Astrocyte (in vitro differentiated cells and primary cell): ENCODE data around the gene CDHR5. TPM values are rescaled to one million over a fixed set of nuclear protein-coding genes. Genes with fewer than 3 reads are reported as not detected.
A peak's percentile ranks its signal among the peaks of the same experiment; 100 is the strongest.

Experiments used
- DNase-seq: peaks from one replicate; pipeline ENCODE4 v3.0.0-alpha.2; 2010; ENCODE audit warnings: low read depth
- FAIRE-seq: peaks from 2 replicates; lab custom pipeline; 2011; peaks lifted over from hg19 to GRCh38; lab: Jason Lieb, UNC
- H2AFZ ChIP-seq: 2 replicates; pipeline ENCODE4 v1.6.0; 2012; ENCODE audit warnings: low read depth, low read length, inconsistent platforms
- H3K27ac ChIP-seq: 2 replicates; pipeline ENCODE4 v1.5.1; 2011; ENCODE audit warnings: low read depth, low read length, inconsistent platforms
- H3K27me3 ChIP-seq: 2 replicates; pipeline ENCODE4 v1.6.0; 2011; ENCODE audit warnings: low read length, inconsistent platforms; ENCODE audit not compliant: insufficient read depth
- H3K36me3 ChIP-seq: 2 replicates; pipeline ENCODE4 v1.5.1; 2011; ENCODE audit warnings: low read length, inconsistent platforms; ENCODE audit not compliant: insufficient read depth
- H3K4me1 ChIP-seq: 2 replicates; pipeline ENCODE4 v1.5.1; 2011; ENCODE audit warnings: low read length, inconsistent platforms; ENCODE audit not compliant: insufficient read depth
- H3K4me2 ChIP-seq: 2 replicates; pipeline ENCODE4 v1.6.0; 2012; ENCODE audit warnings: low read length, inconsistent platforms
- H3K4me3 ChIP-seq: 2 replicates; pipeline ENCODE4 v1.5.1; 2011; ENCODE audit warnings: low read depth, mild to moderate bottlenecking, low read length, inconsistent platforms; ENCODE audit not compliant: insufficient read depth
- H3K79me2 ChIP-seq: 2 replicates; pipeline ENCODE4 v1.6.0; 2012; ENCODE audit warnings: mild to moderate bottlenecking, low read length, inconsistent platforms; ENCODE audit not compliant: insufficient read depth
- H3K9ac ChIP-seq: 2 replicates; pipeline ENCODE4 v1.6.0; 2012; ENCODE audit warnings: mild to moderate bottlenecking, low read length, inconsistent platforms
- H3K9me3 ChIP-seq: 2 replicates; pipeline ENCODE4 v1.5.1; 2012; ENCODE audit warnings: low read depth, mild to moderate bottlenecking, low read length, inconsistent platforms; ENCODE audit not compliant: insufficient read depth
- H4K20me1 ChIP-seq: 2 replicates; pipeline ENCODE4 v1.6.0; 2012; ENCODE audit warnings: low read length, inconsistent platforms; ENCODE audit not compliant: insufficient read depth
- H3K27ac Mint-ChIP-seq: one replicate; pipeline ENCODE4 v1.8.0; 2021; ENCODE audit warnings: mild to moderate bottlenecking, mixed read lengths; ENCODE audit not compliant: unreplicated experiment
- H3K27me3 Mint-ChIP-seq: one replicate; pipeline ENCODE4 v1.8.0; 2021; ENCODE audit warnings: low read depth, mixed read lengths; ENCODE audit not compliant: unreplicated experiment
- H3K36me3 Mint-ChIP-seq: one replicate; pipeline ENCODE4 v1.8.0; 2021; ENCODE audit warnings: low read depth, mixed read lengths; ENCODE audit not compliant: unreplicated experiment
- H3K4me1 Mint-ChIP-seq: one replicate; pipeline ENCODE4 v1.8.0; 2021; ENCODE audit warnings: low read depth, mixed read lengths; ENCODE audit not compliant: unreplicated experiment
- H3K4me3 Mint-ChIP-seq: one replicate; pipeline ENCODE4 v1.8.0; 2021; ENCODE audit warnings: mild to moderate bottlenecking, moderate library complexity, mixed read lengths; ENCODE audit not compliant: unreplicated experiment
- H3K9me3 Mint-ChIP-seq: one replicate; pipeline ENCODE4 v1.8.0; 2021; ENCODE audit warnings: mild to moderate bottlenecking, mixed read lengths; ENCODE audit not compliant: unreplicated experiment
- CTCF ChIP-seq: IDR thresholded peaks from 2 replicates; pipeline ENCODE4 v1.5.1; 2011; ENCODE audit warnings: low read depth, mild to moderate bottlenecking, inconsistent platforms, low read length, moderate library complexity; ENCODE audit not compliant: insufficient read depth
- EZH2 ChIP-seq: IDR thresholded peaks from 2 replicates; pipeline ENCODE4 v1.6.1; 2012; ENCODE audit warnings: mild to moderate bottlenecking, low read length, inconsistent platforms; ENCODE audit not compliant: insufficient read depth
- total RNA-seq: library from RNA; stranded (reverse); gene quantifications from 2 replicates; pipeline ENCODE4 v1.2.1, GENCODE V29; 2021

The CDHR5 gene
- total RNA-seq, 1 donor from 2014 or later = not detected

GRCh38 chr11:576811-577610, 47.7 kb downstream of the CDHR5 start:
- Histone ChIP-seq H3K4me1 (peaks cover 16% of the 10 kb centered on the region), H3K9ac (peak overlapping the region; percentile 99), H3K9me3 (no peaks in the 10 kb centered on the region), H2AFZ (no peak overlapping the region), H3K4me2 (peak overlapping the region; percentile 96), H4K20me1 (peaks cover 50% of the 10 kb centered on the region), H3K36me3 (peaks cover 3% of the 10 kb centered on the region), H3K27me3 (peaks cover 6% of the 10 kb centered on the region), H3K27ac (peak overlapping the region; percentile 84), H3K4me3 (peak overlapping the region; percentile 98), H3K79me2 (peaks cover 53% of the 10 kb centered on the region)
- peaks cover 17% of the 10 kb centered on the region for H3K27me3 Mint-ChIP-seq
- no peak for DNase-seq
- H3K4me3 Mint-ChIP-seq = peak overlapping the region; percentile 98
- H3K9me3 Mint-ChIP-seq = no peaks in the 10 kb centered on the region
- peaks cover 12% of the 10 kb centered on the region for H3K36me3 Mint-ChIP-seq
- peak overlapping the region; percentile 92 for H3K27ac Mint-ChIP-seq
- FAIRE-seq = no peak
- TF ChIP-seq EZH2 = no peak
- no peak for TF ChIP-seq CTCF
- peaks cover 39% of the 10 kb centered on the region for H3K4me1 Mint-ChIP-seq

- Histone ChIP-seq H2AFZ (peak within 1 kb of the TSS; percentile 99), H3K27me3 (peaks cover 6% of the 10 kb centered on the region), H3K27ac (peak within 1 kb of the TSS; percentile 99), H3K4me3 (peak within 1 kb of the TSS; percentile 98), H3K4me2 (peak within 1 kb of the TSS; percentile 98), H3K36me3 (no peaks in the 10 kb centered on the region), H3K9ac (peak within 1 kb of the TSS; percentile 99), H3K4me1 (peaks cover 18% of the 10 kb centered on the region), H4K20me1 (peaks cover 42% of the 10 kb centered on the region), H3K9me3 (no peaks in the 10 kb centered on the region), H3K79me2 (peaks cover 45% of the 10 kb centered on the region)
- Mint-ChIP-seq H3K27ac (peak within 1 kb of the TSS; percentile 98), H3K9me3 (no peaks in the 10 kb centered on the region), H3K36me3 (peaks cover 11% of the 10 kb centered on the region), H3K27me3 (peaks cover 17% of the 10 kb centered on the region), H3K4me3 (peak within 1 kb of the TSS; percentile 98), H3K4me1 (peaks cover 35% of the 10 kb centered on the region)
- TF ChIP-seq CTCF (no peak), EZH2 (no peak)
- FAIRE-seq (no peak), DNase-seq (peak; percentile 89)
These were observed 48.6 kb downstream of the CDHR5 start, which contains the start of gene PHRF1 for GRCh38 chr11:575996-576768. TSS of gene PHRF1 (plus strand) at chr11:576470. CDS start at chr11:581513, 5,043 bp downstream.
